HG02588 (cell line): ENCODE measurements around the gene RIMBP2.

ENCODE experiments used
- ATAC-seq: cut with Tn5 transposase; IDR thresholded peaks from one replicate; pipeline ENCODE4 v1.9.1; 2021; ENCODE audit warnings: mild to moderate bottlenecking, moderate library complexity; ENCODE audit not compliant: unreplicated experiment

The RIMBP2 gene

GRCh38 chr12:130474599-130475269 lies 241.4 kb downstream of the RIMBP2 start:
- ATAC-seq: no peak

DNA sequence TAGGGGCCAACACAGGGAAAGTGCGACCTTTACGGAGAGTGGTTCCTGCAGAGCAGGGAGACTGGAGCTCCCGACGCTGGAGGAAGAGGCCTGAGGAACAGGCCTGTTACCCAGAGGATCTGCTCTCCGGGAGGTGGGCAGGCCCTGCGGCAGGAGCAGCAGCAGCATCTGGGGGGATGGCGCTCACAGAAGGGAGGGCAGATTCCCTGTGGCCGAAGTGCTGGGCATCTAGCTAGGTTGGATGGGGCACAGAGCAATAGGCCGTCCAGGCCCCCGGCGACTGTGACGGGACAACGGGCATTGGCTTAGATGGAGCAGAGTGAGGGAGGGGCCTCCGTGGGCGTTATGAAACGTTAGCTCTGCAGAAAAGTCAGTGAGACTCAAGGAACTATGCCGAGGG lies 242.8 kb downstream of the RIMBP2 start:
- ATAC-seq: no peak

DNA sequence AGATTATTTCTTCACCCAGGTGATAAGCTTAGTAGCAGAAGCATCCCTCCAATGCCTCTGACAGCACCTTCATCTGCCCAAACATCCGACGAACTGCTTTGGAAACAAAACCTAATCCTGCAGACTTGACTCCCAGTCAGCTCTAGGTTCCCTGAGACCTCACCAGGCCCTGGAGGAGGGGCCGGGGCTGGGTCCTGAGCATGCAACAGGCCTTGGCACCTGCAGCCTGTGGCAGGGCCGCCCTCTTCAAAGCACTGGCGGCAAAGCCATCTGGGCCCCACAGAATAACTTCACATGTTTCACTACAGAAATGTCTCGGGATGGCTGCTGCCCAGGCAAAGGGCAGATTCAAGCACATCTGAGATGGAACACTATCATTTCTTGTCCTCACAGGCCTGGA lies 245.1 kb downstream of the RIMBP2 start:
- no peak for ATAC-seq

- ATAC-seq: no peak
Measured at GRCh38 chr12:130469552-130469951, 246.5 kb downstream of the RIMBP2 start.

DNA sequence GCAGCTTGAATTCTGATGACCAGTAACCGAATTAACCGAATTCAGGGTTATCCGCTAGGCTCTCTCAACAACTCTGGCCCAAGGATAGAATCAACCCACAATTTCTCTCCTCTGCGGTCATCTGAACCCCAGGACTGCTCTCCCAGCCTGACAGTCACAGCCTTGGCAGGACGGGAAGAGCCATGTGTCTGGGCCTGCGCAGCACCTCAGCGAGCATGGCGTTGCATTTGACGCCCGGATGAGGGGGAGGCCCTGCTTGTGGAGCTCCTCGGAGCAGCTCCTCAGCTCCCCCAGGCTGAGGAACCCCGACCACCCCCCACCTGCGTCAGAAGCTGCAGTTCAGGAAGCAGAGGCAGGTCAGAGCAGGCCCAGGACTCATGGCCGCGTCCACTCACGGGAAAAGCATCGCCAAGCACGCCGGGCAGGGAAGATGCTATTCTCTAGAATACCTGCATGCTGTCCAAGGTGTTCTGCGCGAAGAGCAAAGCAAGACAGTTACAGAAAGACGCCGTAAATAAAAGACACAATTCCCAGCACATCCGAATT lies 247.3 kb downstream of the RIMBP2 start:
- no peak for ATAC-seq

GRCh38 chr12:130468186-130468585 lies 247.9 kb downstream of the RIMBP2 start:
- no peak for ATAC-seq

GRCh38 chr12:130465626-130466025 lies 250.5 kb downstream of the RIMBP2 start:
- no peak for ATAC-seq

DNA sequence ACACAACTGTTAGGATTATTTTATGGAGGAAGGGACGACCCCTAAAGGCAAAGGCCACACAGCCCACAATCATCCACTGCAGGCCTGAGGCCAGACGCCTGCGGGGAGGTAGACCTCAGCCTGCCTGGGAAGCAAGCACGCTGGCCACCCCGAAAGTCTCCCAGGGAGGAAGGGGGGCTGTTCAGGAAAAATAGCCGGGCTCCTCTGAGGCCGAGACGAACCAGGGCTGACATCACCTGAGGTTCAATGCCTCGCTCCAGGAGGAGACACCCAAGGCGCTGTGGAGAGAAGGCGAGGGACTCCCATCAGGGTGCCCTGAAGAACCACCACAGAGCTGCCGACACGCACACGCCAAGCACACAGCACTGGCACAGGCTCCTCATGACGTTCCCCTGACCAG lies 251.1 kb downstream of the RIMBP2 start:
- ATAC-seq: no peak

DNA sequence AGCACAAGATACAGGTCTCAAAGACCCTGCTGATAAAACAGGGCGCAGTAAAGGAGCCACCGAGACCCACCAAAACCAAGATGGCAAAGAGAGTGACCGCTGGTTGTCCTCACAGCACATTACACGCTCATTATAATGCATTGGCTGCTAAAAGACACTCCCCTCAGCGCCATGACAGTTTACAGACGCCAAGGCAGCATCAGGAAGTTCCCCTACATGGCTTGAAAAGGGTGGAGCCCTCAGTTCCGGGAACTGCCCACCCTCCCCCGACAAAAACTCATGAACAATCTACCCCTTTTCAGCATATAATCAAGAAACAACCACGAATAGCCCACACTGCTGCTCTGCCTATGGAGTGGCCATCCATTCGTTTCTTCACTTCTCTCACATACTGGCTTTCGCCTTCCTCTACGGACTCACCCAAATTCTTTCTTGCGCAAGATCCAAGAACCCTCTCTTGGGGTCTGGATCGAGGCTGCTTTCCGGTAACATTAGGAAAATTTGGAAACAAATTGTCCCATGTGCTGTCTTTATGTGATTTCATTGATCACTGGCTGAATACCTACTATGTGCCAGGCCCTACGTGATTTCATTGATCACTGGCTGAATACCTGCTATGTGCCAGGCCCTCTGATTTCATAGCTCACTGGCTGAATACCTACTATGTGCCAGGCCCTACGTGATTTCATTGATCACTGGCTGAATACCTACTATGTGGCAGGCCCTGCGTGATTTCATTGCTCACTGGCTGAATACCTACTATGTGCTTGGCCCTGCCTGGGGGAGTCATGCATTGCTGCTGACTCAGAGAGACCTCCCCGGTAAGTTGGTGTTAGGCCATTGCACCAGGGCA lies 252.1 kb downstream of the RIMBP2 start:
- no peak for ATAC-seq

GRCh38 chr12:130463275-130463658 lies 252.8 kb downstream of the RIMBP2 start:
- ATAC-seq: no peak

- no peak for ATAC-seq
Measured at GRCh38 chr12:130462558-130463274, 253.4 kb downstream of the RIMBP2 start.

DNA sequence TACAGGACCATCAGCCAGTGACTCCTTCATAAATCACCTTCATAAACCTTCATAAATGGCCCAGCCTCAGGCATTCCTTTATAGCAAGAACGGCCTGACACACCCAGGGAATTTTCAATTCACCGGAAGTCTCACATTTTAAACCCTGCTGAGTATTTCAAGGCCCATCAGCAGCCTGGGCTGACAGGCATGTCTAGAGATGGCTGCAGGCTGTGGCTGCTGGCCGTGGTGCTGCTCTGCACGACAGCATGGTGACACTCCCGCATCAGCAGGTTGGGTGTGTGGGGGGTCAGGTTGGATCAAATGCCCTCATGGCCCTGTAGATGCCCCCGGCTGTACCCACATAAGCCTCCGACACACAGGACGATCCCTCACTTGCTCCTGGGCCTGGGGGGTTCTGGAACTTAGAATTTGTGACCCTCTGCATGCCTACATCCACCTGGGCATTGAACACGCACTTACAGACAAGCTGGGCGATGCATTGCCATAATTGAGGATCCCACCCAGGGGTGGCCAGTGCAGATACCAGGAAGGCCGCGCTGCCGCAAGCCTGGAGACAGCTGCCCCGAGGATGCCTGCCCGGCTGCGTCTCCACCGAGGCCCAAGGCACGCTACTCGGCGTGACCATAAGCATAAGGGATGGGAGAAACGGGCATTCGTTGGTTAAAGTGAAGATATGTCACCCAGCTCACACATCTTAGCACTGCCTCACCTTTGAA lies 254.1 kb downstream of the RIMBP2 start:
- no peak for ATAC-seq

GRCh38 chr12:130461447-130461815 lies 254.7 kb downstream of the RIMBP2 start:
- ATAC-seq: no peak

DNA sequence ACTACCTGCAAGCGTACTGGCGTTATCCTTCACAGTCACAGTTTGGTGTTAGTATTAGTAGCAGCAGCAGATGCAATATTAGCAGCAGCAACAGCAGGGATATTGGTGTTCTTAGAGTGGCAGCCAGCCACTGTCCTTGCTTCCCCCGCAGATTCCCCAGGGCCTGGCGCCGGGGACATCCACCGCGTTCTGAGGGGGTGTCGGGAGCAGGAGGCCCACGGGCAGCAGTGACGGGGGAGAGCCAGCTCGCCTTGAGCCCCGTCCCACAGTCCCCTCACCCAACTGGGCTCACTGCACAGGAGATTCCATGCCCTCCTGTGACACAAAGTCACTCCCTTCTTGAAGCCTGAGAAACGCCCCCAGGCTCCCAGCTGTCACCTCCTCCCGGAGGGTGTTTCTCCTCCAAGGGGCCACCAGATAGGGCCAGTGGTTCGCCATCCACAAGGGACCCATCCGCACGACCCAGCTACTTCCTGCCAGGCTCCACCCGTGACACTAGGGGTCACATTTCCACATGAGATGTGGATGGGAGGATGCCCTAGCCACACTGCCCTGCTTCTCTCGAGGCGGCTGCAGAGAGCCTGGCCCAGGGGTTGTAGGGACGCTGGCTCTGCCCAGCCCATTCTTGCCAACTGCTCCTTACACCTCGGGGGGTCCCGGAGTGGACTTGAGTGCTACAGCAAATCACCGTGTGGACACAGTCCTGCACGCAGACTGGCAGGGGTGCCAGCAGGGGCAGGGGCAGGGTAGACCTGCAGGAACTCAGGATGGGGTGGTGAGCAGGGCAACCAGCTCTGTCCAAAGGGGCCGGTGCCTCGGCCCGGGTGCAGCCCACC lies 255.3 kb downstream of the RIMBP2 start:
- no peak for ATAC-seq

DNA sequence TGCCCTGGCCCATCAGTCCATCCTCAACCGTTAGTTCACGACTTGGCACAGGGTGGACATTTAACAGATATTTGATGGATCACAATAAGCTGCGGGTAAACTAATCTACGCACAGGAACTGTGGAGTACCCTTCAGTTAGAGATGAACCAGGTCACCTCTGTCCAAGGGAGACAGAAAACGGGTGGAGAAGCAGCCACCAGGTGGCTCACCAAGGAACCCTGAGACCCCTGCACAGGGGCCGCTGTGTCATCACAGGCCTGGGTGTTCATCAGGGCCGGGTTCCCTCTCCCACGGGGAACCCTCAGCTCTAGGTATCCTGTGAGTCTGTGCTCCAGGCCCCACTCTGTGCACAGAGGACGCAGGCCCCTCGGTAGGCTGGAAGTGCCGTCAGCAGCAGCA lies 256.2 kb downstream of the RIMBP2 start:
- no peak for ATAC-seq

DNA sequence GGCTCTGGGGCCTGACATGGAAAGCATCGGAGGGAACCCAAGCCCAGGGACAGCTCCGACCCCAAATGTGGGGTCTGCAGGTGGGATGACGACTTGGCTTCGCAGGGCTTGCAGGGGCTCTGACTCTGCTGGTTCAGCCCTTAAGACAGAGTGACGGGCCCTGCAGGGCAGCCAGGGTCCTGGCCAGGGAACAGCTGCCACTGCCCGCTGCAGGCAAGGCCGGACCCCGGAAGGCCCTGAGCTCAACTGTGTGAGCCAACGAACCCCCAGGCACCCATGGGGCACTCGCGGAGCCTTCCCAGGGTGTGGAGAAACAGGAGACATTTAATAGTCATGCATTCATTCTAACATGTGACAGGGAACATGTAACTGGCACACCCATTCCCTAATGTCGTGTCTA lies 257.8 kb downstream of the RIMBP2 start:
- ATAC-seq: no peak

DNA sequence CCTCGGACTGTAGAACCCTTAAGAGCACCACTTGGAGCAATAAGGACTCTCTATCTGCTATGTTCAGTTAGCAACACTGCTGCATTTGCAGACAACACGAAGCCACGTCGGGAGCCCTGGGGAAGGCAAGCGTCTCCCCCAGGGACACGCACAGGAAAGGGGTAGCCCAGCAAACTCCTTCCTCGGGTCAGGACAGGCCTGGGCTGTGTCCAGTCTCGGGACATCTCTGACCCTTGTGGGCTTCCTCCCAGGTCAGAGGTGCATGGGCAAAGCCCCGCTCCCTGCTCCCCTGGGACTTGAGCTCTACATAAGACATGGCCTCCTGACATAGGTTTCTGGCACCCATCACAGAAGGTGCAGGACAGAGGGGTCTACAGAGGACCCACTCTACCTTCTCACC lies 258.9 kb downstream of the RIMBP2 start:
- no peak for ATAC-seq

DNA sequence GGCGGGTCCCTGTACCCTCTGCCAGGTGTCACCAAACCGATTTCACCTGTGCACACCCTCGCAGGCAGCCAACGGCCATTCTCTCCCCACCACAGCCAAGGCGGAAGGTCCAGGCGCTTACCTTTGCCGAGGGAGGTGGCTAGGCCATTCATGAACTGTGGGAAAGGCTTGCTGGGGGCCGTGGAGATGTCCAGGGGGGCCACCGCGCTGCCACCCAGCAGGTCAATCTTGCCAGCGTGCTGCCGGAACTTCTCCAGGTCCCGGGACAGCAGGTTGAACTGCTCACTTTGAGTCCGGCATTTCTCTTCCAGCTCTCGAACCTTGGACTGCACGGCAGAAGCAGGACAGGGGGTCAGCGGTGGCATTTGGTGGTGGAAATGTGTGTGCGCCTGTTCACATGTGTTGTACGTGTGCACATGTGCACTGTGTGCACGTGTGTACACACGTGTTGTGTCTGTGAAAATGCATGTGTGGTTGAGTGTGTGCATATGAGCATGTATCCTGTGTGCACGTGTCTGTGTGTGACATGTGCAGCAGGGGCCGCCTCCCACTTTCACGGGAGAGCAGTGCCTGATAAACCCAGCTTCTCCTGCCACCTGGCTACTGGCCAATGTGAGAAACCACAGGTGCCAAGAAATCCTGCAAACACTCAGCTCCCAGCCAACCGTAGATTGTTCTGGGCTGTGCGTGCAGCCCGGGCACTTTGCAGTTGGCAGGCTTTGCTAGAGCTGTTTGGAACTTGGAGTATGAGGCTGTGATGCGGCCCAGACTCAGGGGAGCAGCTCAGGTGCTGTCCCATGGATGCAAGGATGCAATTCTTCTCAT lies 259.5 kb downstream of the RIMBP2 start:
- no peak for ATAC-seq

DNA sequence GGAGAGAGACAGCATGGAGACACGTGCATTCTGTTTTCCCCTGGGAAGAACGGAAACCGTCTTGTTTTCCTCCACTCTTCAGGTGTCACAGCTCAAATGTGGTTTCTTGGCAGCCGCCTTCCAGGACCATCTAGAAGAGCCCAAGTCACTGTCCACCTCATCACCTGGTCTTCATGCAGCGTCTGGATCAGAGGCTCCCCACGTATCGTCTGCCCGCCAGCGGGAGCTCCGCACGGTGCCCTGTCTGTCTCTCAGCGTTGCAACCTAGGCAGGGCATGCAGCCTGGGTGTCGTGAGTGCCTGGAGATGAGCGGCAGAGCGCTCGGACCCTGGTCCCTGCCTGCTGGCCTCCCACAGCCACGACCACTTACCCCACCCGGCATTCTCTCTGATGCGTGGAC lies 260.9 kb downstream of the RIMBP2 start:
- ATAC-seq: no peak
